Lung (tissue), 12 donors: ENCODE results near the gene PRPF39. TPM values are rescaled to one million over a fixed set of nuclear protein-coding genes. Genes with fewer than 3 reads are reported as not detected.

Source experiments
- ATAC-seq: fragments of 200-7000 bp; cut with Tn5 transposase; one replicate; pipeline ENCODE4 v1.9.1; 2020; ENCODE audit warnings: moderate number of reproducible peaks; ENCODE audit not compliant: insufficient read depth, low FRiP score
- DNase-seq, 3 donors: peaks; one replicate each; pipeline ENCODE4 v3.0.0-alpha.2; 2013 to 2017
- H3K27ac ChIP-seq, 2 donors: one replicate each; pipeline ENCODE4 v1.5.1; 2013; ENCODE audit warnings: mild to moderate bottlenecking in 2 of 2, moderate library complexity in 2 of 2, control low read depth in 1 of 2, inconsistent platforms in 1 of 2, low read depth in 1 of 2, low read length in 1 of 2
- H3K27me3 ChIP-seq, 3 donors: one replicate each; pipeline ENCODE4 v1.5.1; 2013; ENCODE audit warnings: low read length in 2 of 3; ENCODE audit not compliant: control insufficient read depth in 3 of 3, insufficient read depth in 3 of 3
- H3K36me3 ChIP-seq, 4 donors: one replicate each; pipeline ENCODE4 v1.5.1; 2013; ENCODE audit warnings: low read length in 4 of 4, mild to moderate bottlenecking in 1 of 4, moderate library complexity in 1 of 4; ENCODE audit not compliant: control insufficient read depth in 4 of 4, insufficient read depth in 4 of 4
- H3K4me1 ChIP-seq, 5 donors: one replicate each; pipeline ENCODE4 v1.5.1; 2013; ENCODE audit warnings: low read length in 5 of 5, mild to moderate bottlenecking in 2 of 5, moderate library complexity in 1 of 5; ENCODE audit not compliant: control insufficient read depth in 5 of 5, insufficient read depth in 5 of 5
- H3K4me3 ChIP-seq: one replicate; pipeline ENCODE4 v1.5.1; 2013; ENCODE audit warnings: mild to moderate bottlenecking, control low read depth, moderate library complexity
- H3K9ac ChIP-seq, 2 donors: one replicate each; pipeline ENCODE4 v1.5.1; 2013; ENCODE audit warnings: low read length in 2 of 2, control low read depth in 1 of 2; ENCODE audit not compliant: insufficient read depth in 1 of 2
- H3K9me3 ChIP-seq, 4 donors: one replicate each; pipeline ENCODE4 v1.5.1; 2013; ENCODE audit warnings: low read length in 3 of 4, mild to moderate bottlenecking in 1 of 4, moderate library complexity in 1 of 4; ENCODE audit not compliant: control insufficient read depth in 4 of 4, insufficient read depth in 3 of 4
- CTCF ChIP-seq: IDR thresholded peaks from 2 replicates; pipeline ENCODE4 v1.5.1; 2012; ENCODE audit warnings: mild to moderate bottlenecking; ENCODE audit errors: control extremely low read depth, extremely low read depth
- WGBS, 2 donors: extraction: QIAGEN DNeasy Blood & Tissue Kit; methylation state at CpG; one replicate each; pipeline ENCODE4 v1.1.7; 2013; 5-methylcytosine and 5-hydroxymethylcytosine counted together
- polyA plus RNA-seq, 2 donors: library from polyadenylated mRNA; stranded (reverse); fragments of 200-250 nt; gene quantifications; one replicate each; pipeline ENCODE4 v1.2.1, GENCODE V29; 2013
- total RNA-seq, 2 donors: library from RNA; depleted of rRNA in 1 of 2; stranded (reverse); fragments of >200 nt in 1 of 2; gene quantifications; one replicate each; pipeline ENCODE4 v1.2.1, GENCODE V29; 2014 to 2021
- donor health status: control.
- donor health status: control.
- donor health status: Bipolar disorder and iron deficiency.
- donor health status: healthy.
- donor health status: DM: yes; HTN: yes; CAD: no.

PRPF39 gene
- total and polyA plus RNA-seq, 4 donors, result 10.9 to 79.7 (median 29.7) TPM

GRCh38 chr14:45066667-45067066 lies 17.2 kb upstream of the PRPF39 start:
- Histone ChIP-seq H3K4me1 (peaks cover 0 to 14% (median 0%) of the 10 kb centered on the region in 5 donors), H3K27me3 (no peaks in the 10 kb centered on the region), H3K4me3 (no peak overlapping the region), H3K36me3 (peaks cover 0 to 11% (median 3%) of the 10 kb centered on the region in 4 donors), H3K9ac (no peak overlapping the region), H3K27ac (no peak overlapping the region), H3K9me3 (no peaks in the 10 kb centered on the region)
- DNase-seq (no peak), ATAC-seq (no peak)
- TF ChIP-seq CTCF, result no peak
- WGBS, 2 donors, result 97 to 99% methylated on average over 3 of the region's 3 CpGs

GRCh38 chr14:45068396-45068795 lies 15.5 kb upstream of the PRPF39 start:
- H3K36me3 ChIP-seq, result peaks cover 0 to 14% (median 4%) of the 10 kb centered on the region in 4 donors
- no peak overlapping the region for H3K9ac ChIP-seq
- DNase-seq (no peak), ATAC-seq (no peak)
- WGBS, 2 donors, result 96 to 97% methylated on average over 3 of the region's 3 CpGs
- no peaks in the 10 kb centered on the region for H3K9me3 ChIP-seq
- TF ChIP-seq CTCF, result no peak
- H3K27ac ChIP-seq, result no peak overlapping the region
- peaks cover 0 to 14% (median 0%) of the 10 kb centered on the region in 5 donors for H3K4me1 ChIP-seq
- no peak overlapping the region for H3K4me3 ChIP-seq
- H3K27me3 ChIP-seq, result no peaks in the 10 kb centered on the region

- 91 to 95% methylated on average over 1 of the region's 1 CpG for WGBS, 2 donors
These were observed 13.7 kb upstream of the PRPF39 start for GRCh38 chr14:45070215-45070614.

More at GRCh38 chr14:45070215-45070614, 13.7 kb upstream of the PRPF39 start:
- Histone ChIP-seq H3K9ac (no peak overlapping the region), H3K36me3 (peaks cover 0 to 14% (median 5%) of the 10 kb centered on the region in 4 donors), H3K4me3 (no peak overlapping the region), H3K4me1 (peaks cover 0 to 7% (median 0%) of the 10 kb centered on the region in 5 donors), H3K9me3 (no peaks in the 10 kb centered on the region), H3K27ac (no peak overlapping the region), H3K27me3 (no peaks in the 10 kb centered on the region)
- ATAC-seq, result no peak
- no peak for TF ChIP-seq CTCF
- DNase-seq, result no peak
